ENCODE measurements around the gene GNG5. TPM values are rescaled to one million over a fixed set of nuclear protein-coding genes. Genes with fewer than 3 reads are reported as not detected.

Gene GNG5
- total RNA-seq, 6 experiments from 2014 or later: 121 to 201 (median 145) TPM

- Mint-ChIP-seq H3K4me1 (ENCODE audit: low read depth) (peaks cover 26% of the 10 kb centered on the region), H3K9me3 (no peaks in the 10 kb centered on the region), H3K27me3 (ENCODE audit: insufficient read depth) (no peaks in the 10 kb centered on the region), H3K27ac (no peak overlapping the region), H3K36me3 (ENCODE audit: low read depth) (no peaks in the 10 kb centered on the region), H3K4me3 (no peak overlapping the region)
- DNase-seq: no peak
- TF ChIP-seq, protein P1, sequence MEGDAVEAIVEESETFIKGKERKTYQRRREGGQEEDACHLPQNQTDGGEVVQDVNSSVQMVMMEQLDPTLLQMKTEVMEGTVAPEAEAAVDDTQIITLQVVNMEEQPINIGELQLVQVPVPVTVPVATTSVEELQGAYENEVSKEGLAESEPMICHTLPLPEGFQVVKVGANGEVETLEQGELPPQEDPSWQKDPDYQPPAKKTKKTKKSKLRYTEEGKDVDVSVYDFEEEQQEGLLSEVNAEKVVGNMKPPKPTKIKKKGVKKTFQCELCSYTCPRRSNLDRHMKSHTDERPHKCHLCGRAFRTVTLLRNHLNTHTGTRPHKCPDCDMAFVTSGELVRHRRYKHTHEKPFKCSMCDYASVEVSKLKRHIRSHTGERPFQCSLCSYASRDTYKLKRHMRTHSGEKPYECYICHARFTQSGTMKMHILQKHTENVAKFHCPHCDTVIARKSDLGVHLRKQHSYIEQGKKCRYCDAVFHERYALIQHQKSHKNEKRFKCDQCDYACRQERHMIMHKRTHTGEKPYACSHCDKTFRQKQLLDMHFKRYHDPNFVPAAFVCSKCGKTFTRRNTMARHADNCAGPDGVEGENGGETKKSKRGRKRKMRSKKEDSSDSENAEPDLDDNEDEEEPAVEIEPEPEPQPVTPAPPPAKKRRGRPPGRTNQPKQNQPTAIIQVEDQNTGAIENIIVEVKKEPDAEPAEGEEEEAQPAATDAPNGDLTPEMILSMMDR (IDR thresholded peaks at IDR 0.05): no peak
These were observed 32.2 kb upstream of the GNG5 start for GRCh38 chr1:84538599-84538998.

- H3K4me3 Mint-ChIP-seq: no peak overlapping the region
These were observed 19.4 kb upstream of the GNG5 start for GRCh38 chr1:84525779-84526178.

GRCh38 chr1:84524590-84524989 is 18.2 kb upstream of the GNG5 start:
- H3K36me3 Mint-ChIP-seq (ENCODE audit: low read depth): no peaks in the 10 kb centered on the region; the same call in 1 of the 2 replicates
- H3K4me3 Mint-ChIP-seq: no peak overlapping the region
- no peaks in the 10 kb centered on the region; the same call in 1 of the 2 replicates for H3K27me3 Mint-ChIP-seq (ENCODE audit: insufficient read depth)
- H3K9me3 Mint-ChIP-seq: no peaks in the 10 kb centered on the region
- no peak overlapping the region for H3K27ac Mint-ChIP-seq
- no peak for DNase-seq
- peaks cover 6% of the 10 kb centered on the region; the same call in 1 of the 2 replicates for H3K4me1 Mint-ChIP-seq (ENCODE audit: low read depth)
- TF ChIP-seq, protein P1 (IDR thresholded peaks at IDR 0.05): no peak

More at GRCh38 chr1:84525779-84526178, 19.4 kb upstream of the GNG5 start:
- TF ChIP-seq, protein P1 (IDR thresholded peaks at IDR 0.05): no peak
- no peaks in the 10 kb centered on the region; the same call in 1 of the 2 replicates for H3K27me3 Mint-ChIP-seq (ENCODE audit: insufficient read depth)
- H3K9me3 Mint-ChIP-seq: no peaks in the 10 kb centered on the region
- DNase-seq: no peak
- H3K27ac Mint-ChIP-seq: no peak overlapping the region
- H3K4me1 Mint-ChIP-seq (ENCODE audit: low read depth): no peaks in the 10 kb centered on the region
- H3K36me3 Mint-ChIP-seq (ENCODE audit: low read depth): no peaks in the 10 kb centered on the region; the same call in 1 of the 2 replicates

DNA sequence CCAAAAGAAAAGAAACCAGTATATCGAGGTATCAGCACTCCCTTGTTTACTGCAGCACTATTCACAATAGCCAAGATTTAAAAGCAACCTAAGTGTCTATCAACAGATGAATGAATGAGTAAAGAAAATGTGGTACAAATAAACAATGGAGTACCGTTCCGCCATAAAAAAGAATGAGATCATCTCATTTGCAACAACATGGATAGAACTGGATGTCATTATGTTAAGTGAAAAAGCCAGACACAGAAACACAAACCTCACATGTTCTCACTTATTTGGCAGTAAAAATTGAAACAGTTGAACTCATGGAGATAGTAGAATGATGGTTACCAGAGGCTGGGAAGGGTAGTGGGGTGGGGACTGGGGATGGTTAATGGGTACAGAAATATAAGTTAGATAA is 4.3 kb upstream of the GNG5 start:
- peaks cover 29% of the 10 kb centered on the region for H3K4me1 Mint-ChIP-seq (ENCODE audit: low read depth)
- peak; percentile 3 for DNase-seq
- peaks cover 14% of the 10 kb centered on the region for H3K36me3 Mint-ChIP-seq (ENCODE audit: low read depth)
- TF ChIP-seq, protein P1 (IDR thresholded peaks at IDR 0.05): no peak
- H3K27me3 Mint-ChIP-seq (ENCODE audit: insufficient read depth): no peaks in the 10 kb centered on the region; the same call in 1 of the 2 replicates
- H3K9me3 Mint-ChIP-seq: peaks cover 11% of the 10 kb centered on the region
- H3K27ac Mint-ChIP-seq: peak overlapping the region; percentile 11; the same call in 1 of the 2 replicates
- H3K4me3 Mint-ChIP-seq: no peak overlapping the region

- Mint-ChIP-seq H3K27me3 (ENCODE audit: insufficient read depth) (no peaks in the 10 kb centered on the region; the same call in 1 of the 2 replicates), H3K4me1 (ENCODE audit: low read depth) (peaks cover 29% of the 10 kb centered on the region), H3K9me3 (peaks cover 11% of the 10 kb centered on the region), H3K4me3 (no peak overlapping the region), H3K36me3 (ENCODE audit: low read depth) (peaks cover 18% of the 10 kb centered on the region), H3K27ac (peak overlapping the region; percentile 11; the same call in 1 of the 2 replicates)
- no peak for DNase-seq
- TF ChIP-seq, protein P1 (IDR thresholded peaks at IDR 0.05): no peak
These were observed 3.8 kb upstream of the GNG5 start for GRCh38 chr1:84510165-84510564.

Measured in HFFc6 (cell line).